ENCODE results near the gene SEMA3E. TPM values are rescaled to one million over a fixed set of nuclear protein-coding genes. Genes with fewer than 3 reads are reported as not detected.

The SEMA3E gene
- total and polyA plus RNA-seq, 4 donors, result 1.0 to 23.5 (median 3.1) TPM

- Histone ChIP-seq H3K27me3 (ENCODE audit: control insufficient read depth in 3 of 3, insufficient read depth in 3 of 3, low read length in 2 of 3) (no peaks in the 10 kb centered on the region), H3K36me3 (ENCODE audit: control insufficient read depth in 4 of 4, insufficient read depth in 4 of 4, low read length in 4 of 4) (no peaks in the 10 kb centered on the region), H3K9me3 (ENCODE audit: control insufficient read depth in 4 of 4, insufficient read depth in 3 of 4, low read length in 3 of 4) (no peaks in the 10 kb centered on the region), H3K27ac (ENCODE audit: low read depth in 1 of 2, low read length in 1 of 2) (no peak overlapping the region), H3K4me3 (no peak overlapping the region), H3K9ac (ENCODE audit: insufficient read depth in 1 of 2, low read length in 2 of 2) (no peak overlapping the region), H3K4me1 (ENCODE audit: control insufficient read depth in 5 of 5, insufficient read depth in 5 of 5, low read length in 5 of 5) (peaks cover 0 to 13% (median 0%) of the 10 kb centered on the region in 5 donors)
- ATAC-seq (ENCODE audit: insufficient read depth, low FRiP score) (no peak), DNase-seq (no peak)
- TF ChIP-seq CTCF (IDR thresholded peaks at IDR 0.05; ENCODE audit: control extremely low read depth, extremely low read depth), result no peak
- WGBS, 2 donors, result 83 to 84% methylated on average over 5 of the region's 5 CpGs
These were observed 69.2 kb downstream of the SEMA3E start for GRCh38 chr7:83579740-83580139.

GRCh38 chr7:83575436-83575835 is 73.5 kb downstream of the SEMA3E start:
- ATAC-seq (ENCODE audit: insufficient read depth, low FRiP score), result no peak
- Histone ChIP-seq H3K27me3 (ENCODE audit: control insufficient read depth in 3 of 3, insufficient read depth in 3 of 3, low read length in 2 of 3) (no peaks in the 10 kb centered on the region), H3K4me1 (ENCODE audit: control insufficient read depth in 5 of 5, insufficient read depth in 5 of 5, low read length in 5 of 5) (peaks cover 0 to 16% (median 0%) of the 10 kb centered on the region in 5 donors), H3K4me3 (no peak overlapping the region), H3K9ac (ENCODE audit: insufficient read depth in 1 of 2, low read length in 2 of 2) (no peak overlapping the region), H3K9me3 (ENCODE audit: control insufficient read depth in 4 of 4, insufficient read depth in 3 of 4, low read length in 3 of 4) (no peaks in the 10 kb centered on the region), H3K36me3 (ENCODE audit: control insufficient read depth in 4 of 4, insufficient read depth in 4 of 4, low read length in 4 of 4) (no peaks in the 10 kb centered on the region), H3K27ac (ENCODE audit: low read depth in 1 of 2, low read length in 1 of 2) (no peak overlapping the region)
- 48 to 58% methylated on average over 3 of the region's 3 CpGs for WGBS, 2 donors
- TF ChIP-seq CTCF (IDR thresholded peaks at IDR 0.05; ENCODE audit: control extremely low read depth, extremely low read depth), result no peak
- peak; percentile 19 to 90 (median 88) for DNase-seq

- Histone ChIP-seq H3K4me1 (ENCODE audit: control insufficient read depth in 5 of 5, insufficient read depth in 5 of 5, low read length in 5 of 5) (peaks cover 0 to 16% (median 0%) of the 10 kb centered on the region in 5 donors), H3K9ac (ENCODE audit: insufficient read depth in 1 of 2, low read length in 2 of 2) (no peak overlapping the region), H3K36me3 (ENCODE audit: control insufficient read depth in 4 of 4, insufficient read depth in 4 of 4, low read length in 4 of 4) (no peaks in the 10 kb centered on the region), H3K27me3 (ENCODE audit: control insufficient read depth in 3 of 3, insufficient read depth in 3 of 3, low read length in 2 of 3) (no peaks in the 10 kb centered on the region), H3K9me3 (ENCODE audit: control insufficient read depth in 4 of 4, insufficient read depth in 3 of 4, low read length in 3 of 4) (no peaks in the 10 kb centered on the region), H3K4me3 (no peak overlapping the region), H3K27ac (ENCODE audit: low read depth in 1 of 2, low read length in 1 of 2) (no peak overlapping the region)
- no peak for TF ChIP-seq CTCF (IDR thresholded peaks at IDR 0.05; ENCODE audit: control extremely low read depth, extremely low read depth)
- 65 to 68% methylated on average over 1 of the region's 1 CpG for WGBS, 2 donors
- DNase-seq (no peak), ATAC-seq (ENCODE audit: insufficient read depth, low FRiP score) (no peak)
These were observed 74.3 kb downstream of the SEMA3E start for GRCh38 chr7:83574616-83575015.

GRCh38 chr7:83562960-83563359 is 86.0 kb downstream of the SEMA3E start:
- Histone ChIP-seq H3K27ac (ENCODE audit: low read depth in 1 of 2, low read length in 1 of 2) (no peak overlapping the region), H3K4me1 (ENCODE audit: control insufficient read depth in 5 of 5, insufficient read depth in 5 of 5, low read length in 5 of 5) (peaks cover 0 to 7% (median 0%) of the 10 kb centered on the region in 5 donors), H3K27me3 (ENCODE audit: control insufficient read depth in 3 of 3, insufficient read depth in 3 of 3, low read length in 2 of 3) (no peaks in the 10 kb centered on the region), H3K4me3 (no peak overlapping the region), H3K36me3 (ENCODE audit: control insufficient read depth in 4 of 4, insufficient read depth in 4 of 4, low read length in 4 of 4) (no peaks in the 10 kb centered on the region), H3K9ac (ENCODE audit: insufficient read depth in 1 of 2, low read length in 2 of 2) (no peak overlapping the region), H3K9me3 (ENCODE audit: control insufficient read depth in 4 of 4, insufficient read depth in 3 of 4, low read length in 3 of 4) (peaks cover 0 to 3% (median 1%) of the 10 kb centered on the region in 4 donors)
- no peak for ATAC-seq (ENCODE audit: insufficient read depth, low FRiP score)
- TF ChIP-seq CTCF (IDR thresholded peaks at IDR 0.05; ENCODE audit: control extremely low read depth, extremely low read depth), result no peak
- no peak for DNase-seq
- 63 to 64% methylated on average over 2 of the region's 2 CpGs for WGBS, 2 donors

Data from lung (tissue), 12 donors.